WTC11 (cell line): ENCODE results near the gene FHOD3.

Experiments used
- ATF1 ChIP-seq: sonication (generic); formaldehyde crosslinking; IDR thresholded peaks from 2 replicates; pipeline ENCODE4 v1.8.1; 2023; ENCODE audit warnings: mild to moderate bottlenecking, moderate library complexity, missing genetic modification reagents
- ATF3 ChIP-seq: sonication (generic); formaldehyde crosslinking; conservative IDR thresholded peaks from 2 replicates; pipeline ENCODE4 v1.8.1; 2022; ENCODE audit warnings: mild to moderate bottlenecking, missing genetic modification reagents
- CREB1 ChIP-seq: sonication (generic); formaldehyde crosslinking; IDR thresholded peaks from 2 replicates; pipeline ENCODE4 v1.8.0; 2023; ENCODE audit warnings: mild to moderate bottlenecking, missing genetic modification reagents
- CREM ChIP-seq: sonication (generic); formaldehyde crosslinking; IDR thresholded peaks from 2 replicates; pipeline ENCODE4 v1.8.1; 2022; ENCODE audit warnings: mild to moderate bottlenecking, missing genetic modification reagents, moderate library complexity
- ELF4 ChIP-seq: sonication (generic); formaldehyde crosslinking; IDR thresholded peaks from 2 replicates; pipeline ENCODE4 v1.8.1; 2022; ENCODE audit warnings: low read depth, mild to moderate bottlenecking, moderate library complexity, missing genetic modification reagents
- FOXP1 ChIP-seq: sonication (generic); formaldehyde crosslinking; IDR thresholded peaks from 2 replicates; pipeline ENCODE4 v1.8.0; 2022; ENCODE audit warnings: missing genetic modification reagents, mild to moderate bottlenecking, moderate library complexity, borderline replicate concordance
- NR2C2 ChIP-seq: sonication (generic); formaldehyde crosslinking; IDR thresholded peaks from 2 replicates; pipeline ENCODE4 v1.8.0; 2022; ENCODE audit warnings: mild to moderate bottlenecking, missing genetic modification reagents
- PRDM15 ChIP-seq: sonication (generic); formaldehyde crosslinking; IDR thresholded peaks from 2 replicates; pipeline ENCODE4 v1.8.0; 2022; ENCODE audit warnings: missing genetic modification reagents
- ZNF396 ChIP-seq: fragments of 250-450 bp; sonication (Bioruptor Pico); IDR thresholded peaks from 2 replicates; pipeline ENCODE4 v1.8.0; 2021; ENCODE audit warnings: mild to moderate bottlenecking, moderate library complexity, borderline replicate concordance
- TF ChIP-seq, protein P1 (sequence below): fragments of 200-600 bp; IDR thresholded peaks from 2 replicates; pipeline ENCODE4 v1.8.0; 2022; ENCODE audit warnings: antibody characterized with exemption

DNA sequence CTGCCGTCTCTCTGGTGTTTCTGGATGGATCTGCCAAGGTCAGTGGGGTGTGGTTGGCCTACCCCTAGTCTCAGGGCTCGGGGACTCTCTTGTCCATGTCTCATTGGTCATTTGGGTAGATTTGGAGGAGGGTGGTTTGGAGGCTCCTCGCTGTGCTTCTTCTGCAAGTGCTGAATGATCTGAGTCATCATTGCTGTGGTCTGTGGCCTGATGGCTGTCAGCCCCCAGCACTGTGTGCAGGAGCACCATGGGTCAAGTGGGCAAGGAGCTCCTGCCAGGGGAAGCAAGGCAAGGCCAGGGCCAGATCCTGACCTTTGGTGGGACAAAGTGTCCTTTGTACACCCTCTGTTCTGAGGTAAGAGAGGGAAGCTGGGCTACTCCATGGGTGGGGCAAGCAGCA lies 221.8 kb downstream of the FHOD3 start:
- TF ChIP-seq, protein P1, sequence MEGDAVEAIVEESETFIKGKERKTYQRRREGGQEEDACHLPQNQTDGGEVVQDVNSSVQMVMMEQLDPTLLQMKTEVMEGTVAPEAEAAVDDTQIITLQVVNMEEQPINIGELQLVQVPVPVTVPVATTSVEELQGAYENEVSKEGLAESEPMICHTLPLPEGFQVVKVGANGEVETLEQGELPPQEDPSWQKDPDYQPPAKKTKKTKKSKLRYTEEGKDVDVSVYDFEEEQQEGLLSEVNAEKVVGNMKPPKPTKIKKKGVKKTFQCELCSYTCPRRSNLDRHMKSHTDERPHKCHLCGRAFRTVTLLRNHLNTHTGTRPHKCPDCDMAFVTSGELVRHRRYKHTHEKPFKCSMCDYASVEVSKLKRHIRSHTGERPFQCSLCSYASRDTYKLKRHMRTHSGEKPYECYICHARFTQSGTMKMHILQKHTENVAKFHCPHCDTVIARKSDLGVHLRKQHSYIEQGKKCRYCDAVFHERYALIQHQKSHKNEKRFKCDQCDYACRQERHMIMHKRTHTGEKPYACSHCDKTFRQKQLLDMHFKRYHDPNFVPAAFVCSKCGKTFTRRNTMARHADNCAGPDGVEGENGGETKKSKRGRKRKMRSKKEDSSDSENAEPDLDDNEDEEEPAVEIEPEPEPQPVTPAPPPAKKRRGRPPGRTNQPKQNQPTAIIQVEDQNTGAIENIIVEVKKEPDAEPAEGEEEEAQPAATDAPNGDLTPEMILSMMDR = no peak
- TF ChIP-seq CREM (CRISPR knock-in tag) (no peak), ELF4 (CRISPR knock-in tag) (no peak), ATF3 (CRISPR knock-in tag) (no peak), CREB1 (no peak), ATF1 (no peak), ZNF396 (CRISPR knock-in tag) (no peak), PRDM15 (CRISPR knock-in tag) (no peak), NR2C2 (CRISPR knock-in tag) (no peak), FOXP1 (CRISPR knock-in tag) (no peak)
